AG09319 (cell line): ENCODE measurements around the gene GPR156.

Experiments used
- DNase-seq: peaks from one replicate; pipeline ENCODE4 v3.0.0-alpha.2; 2010; ENCODE audit warnings: low read depth; ENCODE audit errors: extremely low read depth
- TF ChIP-seq, protein P1 (sequence below): IDR thresholded peaks from 2 replicates; pipeline ENCODE4 v1.5.1; 2011; ENCODE audit warnings: low read depth, mild to moderate bottlenecking, inconsistent platforms, low read length, moderate library complexity

GPR156 gene

DNA sequence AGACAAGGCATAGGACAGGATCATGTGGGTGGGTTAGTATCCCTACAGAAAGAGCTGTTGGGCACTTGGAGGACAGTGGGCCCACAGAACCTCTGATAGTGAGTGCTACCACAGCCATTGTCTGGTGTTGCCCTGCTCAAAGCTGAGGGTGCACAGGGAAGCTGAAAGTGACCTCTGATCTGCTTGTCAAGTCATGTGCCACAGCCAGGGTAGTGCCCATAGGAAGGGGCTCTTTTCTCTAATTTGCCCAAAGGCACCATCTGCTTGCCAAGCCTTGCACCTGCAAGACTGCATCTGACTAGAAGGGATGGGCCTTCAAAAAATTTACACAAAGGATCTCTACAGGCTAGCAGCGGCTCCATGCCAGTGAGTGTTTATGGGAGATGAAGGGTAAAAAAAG lies 103.4 kb downstream of the GPR156 start:
- DNase-seq: no peak
- TF ChIP-seq, protein P1, sequence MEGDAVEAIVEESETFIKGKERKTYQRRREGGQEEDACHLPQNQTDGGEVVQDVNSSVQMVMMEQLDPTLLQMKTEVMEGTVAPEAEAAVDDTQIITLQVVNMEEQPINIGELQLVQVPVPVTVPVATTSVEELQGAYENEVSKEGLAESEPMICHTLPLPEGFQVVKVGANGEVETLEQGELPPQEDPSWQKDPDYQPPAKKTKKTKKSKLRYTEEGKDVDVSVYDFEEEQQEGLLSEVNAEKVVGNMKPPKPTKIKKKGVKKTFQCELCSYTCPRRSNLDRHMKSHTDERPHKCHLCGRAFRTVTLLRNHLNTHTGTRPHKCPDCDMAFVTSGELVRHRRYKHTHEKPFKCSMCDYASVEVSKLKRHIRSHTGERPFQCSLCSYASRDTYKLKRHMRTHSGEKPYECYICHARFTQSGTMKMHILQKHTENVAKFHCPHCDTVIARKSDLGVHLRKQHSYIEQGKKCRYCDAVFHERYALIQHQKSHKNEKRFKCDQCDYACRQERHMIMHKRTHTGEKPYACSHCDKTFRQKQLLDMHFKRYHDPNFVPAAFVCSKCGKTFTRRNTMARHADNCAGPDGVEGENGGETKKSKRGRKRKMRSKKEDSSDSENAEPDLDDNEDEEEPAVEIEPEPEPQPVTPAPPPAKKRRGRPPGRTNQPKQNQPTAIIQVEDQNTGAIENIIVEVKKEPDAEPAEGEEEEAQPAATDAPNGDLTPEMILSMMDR: no peak; the same call in 1 of the 2 replicates

DNA sequence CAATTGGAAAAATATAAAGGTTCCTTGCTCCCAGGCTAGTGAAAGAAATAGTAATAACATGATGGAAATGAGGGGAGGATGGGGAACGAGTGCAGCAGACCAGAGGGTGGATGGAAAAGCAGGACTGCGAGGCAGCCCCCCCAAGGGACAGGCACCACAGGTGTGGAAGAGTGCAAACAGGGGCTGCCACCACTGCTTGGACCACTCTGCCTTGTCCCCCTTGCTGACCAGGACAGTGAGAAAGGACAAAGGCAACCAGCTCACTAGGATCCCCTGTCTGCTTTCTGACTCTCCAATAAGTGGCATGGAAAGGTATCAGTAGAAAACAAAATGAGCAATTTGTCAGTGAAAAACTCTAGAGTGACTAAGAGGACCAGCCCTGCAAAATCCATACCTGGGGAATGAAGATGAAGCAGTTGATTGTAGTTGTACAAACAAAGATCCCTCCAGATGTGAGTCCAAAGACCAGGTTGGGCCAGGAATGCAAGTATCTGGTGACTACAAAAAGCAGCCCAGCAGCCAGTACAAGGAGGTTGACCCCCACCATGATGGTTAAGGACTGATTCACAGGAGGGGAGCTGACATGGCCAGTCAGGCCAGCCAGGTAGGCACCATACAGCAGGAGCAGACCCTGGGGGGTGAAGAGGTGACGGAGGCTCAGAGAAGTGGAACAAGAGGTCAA lies 104.2 kb downstream of the GPR156 start:
- no peak for DNase-seq
- TF ChIP-seq, protein P1: no peak

DNA sequence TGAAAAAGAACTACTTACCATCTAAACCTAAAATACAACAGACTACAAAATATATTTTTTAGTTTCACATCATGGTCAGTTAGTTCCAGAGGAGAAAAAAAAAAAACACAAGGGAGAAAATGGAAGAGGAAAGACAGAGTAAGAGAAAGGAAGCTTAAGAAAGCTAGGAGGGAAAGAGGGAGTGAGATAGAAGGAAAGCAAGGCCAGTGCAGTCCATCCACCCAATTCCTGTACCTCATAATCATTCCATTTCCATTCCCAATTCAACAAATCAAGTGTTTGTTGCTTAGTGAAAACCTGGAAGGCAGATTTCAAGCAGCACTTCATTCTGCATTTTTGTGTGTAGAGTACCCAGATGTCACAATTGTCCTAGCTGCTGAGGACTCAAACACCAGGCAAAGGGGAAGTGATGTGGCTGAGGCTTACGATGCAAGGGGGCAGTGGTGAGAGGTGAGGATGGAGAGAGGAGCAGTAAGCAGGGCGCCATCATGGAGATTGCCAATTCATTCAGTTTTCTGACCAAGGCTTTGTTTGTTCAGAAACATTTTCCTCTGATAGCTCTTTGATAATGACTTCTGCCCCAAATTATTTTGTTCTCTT lies 107.2 kb downstream of the GPR156 start:
- DNase-seq: no peak
- TF ChIP-seq, protein P1: no peak

DNA sequence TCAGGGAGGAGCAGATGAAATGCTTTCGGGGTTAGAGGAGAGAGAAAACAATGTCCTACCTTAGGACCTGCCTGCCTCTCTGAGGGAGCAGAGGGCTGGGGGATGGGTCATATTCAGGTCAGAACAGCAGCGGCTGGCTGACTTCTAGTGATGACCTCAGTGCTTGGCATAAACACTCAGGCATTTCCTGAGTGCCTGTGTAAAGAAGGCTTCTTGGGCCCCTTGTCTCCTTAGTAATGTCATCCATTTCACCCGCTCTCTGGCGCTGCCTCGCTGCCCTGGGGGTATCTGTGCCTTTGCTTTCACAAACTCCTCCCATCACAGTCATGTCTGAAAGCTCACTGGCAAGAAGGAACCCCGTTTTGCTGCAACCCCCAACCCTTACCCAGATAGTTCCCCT lies 107.9 kb downstream of the GPR156 start:
- TF ChIP-seq, protein P1: peak; percentile 28
- peak; percentile 55 for DNase-seq

- TF ChIP-seq, protein P1: no peak
- no peak for DNase-seq
Observed at GRCh38 chr3:120174811-120175539, 110.0 kb downstream of the GPR156 start.

DNA sequence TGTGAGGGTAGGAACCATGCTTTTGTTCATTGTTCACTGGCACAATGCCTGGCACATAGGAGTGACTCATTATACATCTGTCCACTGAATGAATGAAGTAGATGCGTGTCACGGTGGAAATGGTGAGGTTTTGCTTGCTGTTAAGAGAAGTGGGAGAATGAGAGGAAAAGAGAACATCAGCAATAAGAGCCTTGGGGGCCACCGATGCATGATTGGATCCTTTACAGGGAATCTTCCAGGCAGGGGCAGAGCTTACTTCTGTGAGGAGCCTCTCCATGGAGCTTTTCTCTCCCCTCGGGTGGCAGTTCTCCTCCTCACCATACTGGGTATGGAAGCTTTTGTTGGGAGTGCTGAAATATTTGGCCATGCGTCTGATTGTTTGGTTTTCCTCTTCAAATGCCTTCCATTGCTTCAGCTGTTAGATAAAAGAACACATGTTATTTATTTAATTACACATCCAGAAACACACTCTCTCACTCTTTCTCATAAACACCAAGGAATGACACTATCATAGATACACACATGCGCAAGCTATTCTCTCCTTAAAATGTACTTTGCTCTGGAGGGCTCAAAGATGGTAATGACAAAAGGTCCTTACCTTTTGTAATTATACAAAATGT lies 111.9 kb downstream of the GPR156 start:
- TF ChIP-seq, protein P1: no peak
- no peak for DNase-seq
